T-helper 1 cell treated with Interleukin-12 subunit alpha and Interleukin-12 subunit beta and Interleukin-4 antibody, amounts not matched to agents 30 μg/mL and 1 μg/mL, for 36 hours (primary cell): ENCODE results near the gene ULK1.
"Not testable (repeated sequence)": the region's sequence is repeated elsewhere in the genome, so short reads cannot be mapped to it uniquely, and the experiment has no call there.

ENCODE experiments used
- H3K27ac Mint-ChIP-seq: one replicate; pipeline ENCODE4 v1.8.0; 2021; ENCODE audit warnings: mild to moderate bottlenecking, mixed read lengths
- H3K27me3 Mint-ChIP-seq: one replicate; pipeline ENCODE4 v1.8.0; 2021; ENCODE audit warnings: low read depth, mixed read lengths
- H3K36me3 Mint-ChIP-seq: one replicate; pipeline ENCODE4 v1.8.0; 2021; ENCODE audit warnings: low read depth, mixed read lengths
- H3K4me1 Mint-ChIP-seq: one replicate; pipeline ENCODE4 v1.8.0; 2021; ENCODE audit warnings: low read depth, mixed read lengths
- H3K4me3 Mint-ChIP-seq: one replicate; pipeline ENCODE4 v1.8.0; 2021; ENCODE audit warnings: mild to moderate bottlenecking, moderate library complexity, mixed read lengths
- H3K9me3 Mint-ChIP-seq: one replicate; pipeline ENCODE4 v1.8.0; 2021; ENCODE audit warnings: mixed read lengths

The ULK1 gene

GRCh38 chr12:131960590-131961325, 66.3 kb downstream of the ULK1 start:
- peaks cover 37% of the 10 kb centered on the region for H3K4me1 Mint-ChIP-seq
- H3K36me3 Mint-ChIP-seq: peaks cover 12% of the 10 kb centered on the region
- not testable (repeated sequence) for H3K27me3 Mint-ChIP-seq, H3K4me3 Mint-ChIP-seq, H3K9me3 Mint-ChIP-seq, H3K27ac Mint-ChIP-seq

GRCh38 chr12:131961328-131961727, 66.9 kb downstream of the ULK1 start:
- H3K27ac Mint-ChIP-seq, H3K27me3 Mint-ChIP-seq, H3K4me3 Mint-ChIP-seq, H3K9me3 Mint-ChIP-seq: not testable (repeated sequence)
- H3K36me3 Mint-ChIP-seq: peaks cover 12% of the 10 kb centered on the region
- H3K4me1 Mint-ChIP-seq: peaks cover 34% of the 10 kb centered on the region

DNA sequence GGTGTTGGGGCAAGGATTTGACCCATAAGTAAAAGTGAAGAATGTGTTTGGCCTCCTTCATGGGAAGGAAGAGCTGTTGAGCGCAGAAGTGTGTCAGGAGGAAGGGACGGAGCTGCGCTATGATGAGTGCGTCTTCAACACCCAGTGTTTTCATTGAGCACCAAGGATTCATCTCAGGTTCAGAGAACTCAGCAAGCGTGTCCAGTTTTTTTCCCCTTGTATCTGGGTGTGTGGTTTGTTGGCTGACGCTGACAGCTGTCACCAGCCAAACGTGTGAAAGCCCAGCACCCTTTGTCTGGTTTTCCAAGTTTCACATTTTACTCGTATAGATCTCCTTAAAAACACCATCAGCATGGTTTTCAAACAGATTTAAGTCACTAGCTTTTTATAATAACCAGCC, 67.6 kb downstream of the ULK1 start:
- Mint-ChIP-seq H3K4me1 (peaks cover 34% of the 10 kb centered on the region), H3K27me3 (no peaks in the 10 kb centered on the region), H3K36me3 (peaks cover 12% of the 10 kb centered on the region), H3K4me3 (no peak overlapping the region), H3K27ac (peak overlapping the region; percentile 14), H3K9me3 (no peaks in the 10 kb centered on the region)

GRCh38 chr12:131963381-131963780, 69.0 kb downstream of the ULK1 start:
- Mint-ChIP-seq H3K4me3 (no peak overlapping the region), H3K27me3 (no peaks in the 10 kb centered on the region), H3K4me1 (peaks cover 33% of the 10 kb centered on the region), H3K27ac (no peak overlapping the region), H3K36me3 (peaks cover 15% of the 10 kb centered on the region), H3K9me3 (no peaks in the 10 kb centered on the region)

- no peaks in the 10 kb centered on the region for H3K9me3 Mint-ChIP-seq
- H3K27me3 Mint-ChIP-seq: no peaks in the 10 kb centered on the region
- H3K4me1 Mint-ChIP-seq: peaks cover 35% of the 10 kb centered on the region
- no peak overlapping the region for H3K4me3 Mint-ChIP-seq
- H3K36me3 Mint-ChIP-seq: peaks cover 17% of the 10 kb centered on the region
- H3K27ac Mint-ChIP-seq: no peak overlapping the region
These were observed 70.7 kb downstream of the ULK1 start for GRCh38 chr12:131965073-131965472.

DNA sequence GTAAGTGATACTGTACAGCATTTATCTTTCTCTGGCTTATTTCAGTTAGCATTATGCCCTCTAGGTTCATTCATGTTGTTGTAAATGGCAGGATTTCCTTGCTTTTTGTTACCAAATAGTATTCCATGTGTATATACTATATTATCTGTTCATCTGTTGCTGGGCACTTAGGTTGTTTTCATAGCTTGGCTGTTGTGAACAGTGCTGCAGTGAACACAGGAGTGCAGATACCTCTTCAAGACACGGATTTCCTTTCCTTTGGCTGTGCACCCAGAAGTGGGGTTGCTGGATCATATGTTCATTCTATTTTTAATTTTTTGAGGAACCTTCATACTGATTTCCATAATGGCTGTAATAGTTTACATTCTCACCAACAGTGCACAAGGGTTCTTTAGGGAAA, 76.8 kb downstream of the ULK1 start:
- Mint-ChIP-seq H3K4me1 (peaks cover 17% of the 10 kb centered on the region), H3K9me3 (no peaks in the 10 kb centered on the region), H3K36me3 (peaks cover 10% of the 10 kb centered on the region), H3K4me3 (no peak overlapping the region), H3K27me3 (no peaks in the 10 kb centered on the region), H3K27ac (no peak overlapping the region)
